GM21717 (cell line): Measurements from ENCODE around the gene KCNG4.

Experiments used
- ATAC-seq: cut with Tn5 transposase; IDR thresholded peaks from one replicate; pipeline ENCODE4 v1.9.1; 2021; ENCODE audit warnings: mild to moderate bottlenecking, moderate library complexity; ENCODE audit not compliant: unreplicated experiment

KCNG4 gene

GRCh38 chr16:84183911-84184591, 55.8 kb downstream of the KCNG4 start:
- no peak for ATAC-seq

- ATAC-seq: no peak
Measured at GRCh38 chr16:84183572-84183875, 56.3 kb downstream of the KCNG4 start.

DNA sequence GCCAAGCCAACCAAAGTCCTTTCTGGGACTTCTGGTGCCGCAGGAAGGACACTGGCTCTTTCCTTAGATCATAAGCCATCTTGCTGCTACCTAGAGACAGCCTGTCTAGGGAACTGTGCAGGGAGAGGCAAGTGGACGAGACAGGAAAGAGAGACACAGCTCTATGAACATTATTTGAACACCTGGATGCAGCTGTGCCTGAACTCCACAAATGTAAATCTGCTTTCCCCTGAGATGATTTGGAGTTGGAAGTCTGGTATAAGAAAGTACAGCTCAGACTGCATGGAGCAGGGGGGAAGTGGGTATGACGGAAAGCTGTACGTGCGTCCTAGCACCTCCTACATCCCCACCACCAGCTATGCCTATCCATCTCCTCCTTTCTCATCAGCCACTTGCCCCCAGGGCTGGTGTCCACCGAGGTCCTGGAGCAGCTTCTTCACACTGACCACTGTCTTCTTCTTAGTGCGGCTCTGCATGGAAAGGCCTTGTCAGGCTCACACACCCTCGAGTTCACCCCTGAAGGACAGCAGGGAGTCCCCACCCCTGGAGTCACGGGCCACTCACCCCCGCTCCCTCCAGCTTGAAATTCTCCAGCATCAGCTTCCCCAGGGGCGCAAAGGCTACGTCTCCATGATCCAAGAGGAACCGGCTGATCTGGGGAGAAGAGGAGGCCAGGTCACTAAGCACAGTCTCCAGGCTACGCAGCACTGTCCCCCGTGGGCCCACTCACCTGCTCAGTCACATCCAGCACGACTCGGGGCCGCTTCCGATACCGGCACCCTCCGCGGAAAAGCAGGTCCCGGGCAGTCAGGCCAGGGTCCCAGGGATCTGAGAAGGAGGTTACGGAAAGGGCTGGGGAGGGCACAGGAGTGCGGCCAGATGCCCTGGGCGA, 56.9 kb downstream of the KCNG4 start:
- no peak for ATAC-seq

- ATAC-seq: no peak
Measured at GRCh38 chr16:84182104-84182503, 57.7 kb downstream of the KCNG4 start.

DNA sequence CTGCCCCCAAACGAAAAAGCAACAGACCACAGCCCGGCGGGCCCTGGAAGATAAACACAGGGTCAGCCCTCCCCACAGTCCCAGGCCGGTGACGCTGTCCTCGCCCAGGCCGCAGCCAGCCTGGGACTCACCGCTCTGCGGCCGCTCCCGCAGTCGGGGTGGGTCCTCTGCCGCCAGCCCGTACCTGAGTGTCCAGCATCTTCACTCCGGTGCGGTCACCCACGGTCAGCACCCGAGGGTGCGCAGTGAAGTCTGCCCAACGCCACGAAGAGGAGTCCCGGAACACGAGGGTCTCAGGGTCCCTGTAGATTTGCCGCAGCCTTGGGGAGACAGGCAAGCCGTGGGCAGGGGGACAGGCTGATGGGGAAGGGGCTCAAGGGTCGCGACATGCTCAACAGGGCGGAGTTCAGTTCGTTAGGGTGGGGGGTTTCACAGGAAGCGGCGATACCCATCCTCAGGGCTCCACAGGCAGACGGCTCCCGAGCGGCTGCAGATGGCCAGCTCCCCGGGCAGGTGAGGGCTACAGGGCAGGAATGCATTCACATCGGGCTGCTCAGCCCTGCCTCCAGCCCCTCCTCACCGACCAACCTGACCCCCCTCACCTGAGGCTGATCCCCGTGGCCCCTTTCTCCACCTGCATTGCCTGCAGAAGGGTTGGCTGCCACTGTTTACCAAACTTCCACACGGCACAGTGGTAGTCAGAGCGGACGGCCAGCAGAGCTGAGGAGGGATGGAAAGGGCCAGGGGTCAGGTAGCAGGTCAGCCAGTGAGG, 58.5 kb downstream of the KCNG4 start:
- ATAC-seq: no peak

DNA sequence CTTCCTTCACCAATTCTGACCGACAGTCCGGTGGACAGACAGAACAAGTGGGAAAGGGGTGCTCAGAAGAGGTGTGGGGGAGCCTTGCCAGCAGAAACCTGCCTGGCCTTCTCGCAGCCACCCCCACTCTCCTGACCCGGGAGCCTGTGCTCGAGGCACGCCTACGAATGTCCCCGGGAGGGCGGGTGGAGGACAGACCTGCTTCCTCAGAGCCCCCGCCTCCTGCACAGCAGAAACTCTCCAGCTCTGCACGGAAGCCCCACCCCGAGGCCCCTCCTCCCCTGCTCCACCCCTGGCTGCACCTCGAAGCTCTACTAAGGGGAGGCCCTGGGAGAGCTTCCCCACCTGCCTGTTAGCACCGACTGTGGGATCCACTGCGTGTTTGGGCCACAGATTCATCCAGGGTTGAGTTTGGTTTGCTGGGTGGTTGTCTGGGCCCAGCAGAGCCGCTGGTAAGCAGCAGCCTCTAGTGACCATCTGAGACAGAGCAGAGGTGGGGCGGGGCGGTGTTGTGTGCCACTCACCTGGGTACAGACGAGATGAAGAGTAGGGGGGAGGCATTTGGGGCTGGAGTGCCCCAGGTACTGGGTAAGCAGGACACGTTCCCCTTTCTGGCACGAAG, 59.2 kb downstream of the KCNG4 start:
- no peak for ATAC-seq

DNA sequence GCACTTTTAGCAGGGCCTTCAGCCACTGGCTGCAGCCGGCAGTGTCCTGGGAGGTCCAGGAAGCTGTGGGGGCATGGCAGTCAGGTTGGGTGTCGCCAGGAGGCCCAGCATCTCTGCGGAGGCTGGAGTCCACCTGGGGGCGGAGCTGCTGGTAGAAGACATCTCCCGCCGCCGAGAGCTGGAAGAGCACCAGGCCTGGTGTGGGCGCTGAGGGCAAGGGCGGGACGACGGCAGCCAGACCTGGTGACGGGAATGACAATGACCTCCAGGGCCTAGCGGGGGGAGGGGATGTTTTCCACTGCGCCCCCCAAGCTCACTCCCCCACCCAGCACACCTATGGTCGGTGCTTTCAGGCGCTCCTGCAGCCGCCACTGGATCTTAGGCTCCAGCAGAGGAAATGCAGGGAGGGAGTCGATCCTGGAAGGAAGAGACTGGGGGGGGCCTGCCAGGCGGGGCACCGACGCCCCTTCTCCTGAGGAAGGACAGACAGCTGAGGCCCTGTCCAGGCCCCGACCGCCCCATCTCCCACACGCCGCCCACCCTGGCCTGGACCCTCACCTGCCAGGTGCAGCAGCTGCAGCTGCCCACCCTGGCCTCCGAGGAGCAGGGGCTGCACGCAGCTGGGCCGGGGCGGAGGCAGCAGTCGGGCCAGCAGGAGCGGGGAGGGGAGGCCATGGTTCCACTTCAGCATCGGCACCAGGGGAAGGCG, 60.0 kb downstream of the KCNG4 start:
- no peak for ATAC-seq

DNA sequence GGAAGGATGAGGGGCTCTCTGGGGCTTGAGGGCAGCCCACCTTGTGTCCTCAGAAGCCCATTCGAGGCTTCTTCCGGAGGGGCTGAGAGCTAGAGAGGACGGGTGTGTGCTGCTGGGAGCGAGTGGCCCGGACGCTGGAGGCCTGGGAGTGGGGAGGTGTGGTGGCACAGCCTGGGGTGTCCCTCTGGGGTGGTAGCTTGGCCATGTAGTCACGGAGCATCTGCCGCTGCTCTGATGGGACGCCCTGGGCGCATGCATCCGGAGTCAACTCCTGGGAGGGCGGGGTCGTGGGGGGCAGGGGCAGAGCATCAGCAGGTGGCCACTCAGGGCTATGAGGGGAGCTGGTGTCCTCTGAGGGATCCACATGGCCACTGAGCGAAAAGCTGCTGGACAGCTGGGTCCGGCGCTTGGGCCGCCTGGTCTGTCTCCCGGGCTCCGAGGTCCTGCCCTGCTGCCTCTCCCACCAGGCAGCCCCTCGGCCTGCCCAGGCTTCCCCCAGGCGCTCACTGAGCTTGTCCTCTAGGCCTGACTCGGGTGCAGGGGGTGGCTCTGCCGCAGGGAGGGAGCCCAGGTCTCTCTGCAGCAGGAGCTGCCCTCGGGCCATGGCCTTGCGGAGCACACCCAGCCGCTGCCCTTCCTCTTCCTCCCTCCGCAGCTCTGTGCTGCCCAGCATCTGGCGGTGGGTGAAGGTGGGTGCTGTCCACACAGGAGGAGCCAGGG, 60.8 kb downstream of the KCNG4 start:
- no peak for ATAC-seq

DNA sequence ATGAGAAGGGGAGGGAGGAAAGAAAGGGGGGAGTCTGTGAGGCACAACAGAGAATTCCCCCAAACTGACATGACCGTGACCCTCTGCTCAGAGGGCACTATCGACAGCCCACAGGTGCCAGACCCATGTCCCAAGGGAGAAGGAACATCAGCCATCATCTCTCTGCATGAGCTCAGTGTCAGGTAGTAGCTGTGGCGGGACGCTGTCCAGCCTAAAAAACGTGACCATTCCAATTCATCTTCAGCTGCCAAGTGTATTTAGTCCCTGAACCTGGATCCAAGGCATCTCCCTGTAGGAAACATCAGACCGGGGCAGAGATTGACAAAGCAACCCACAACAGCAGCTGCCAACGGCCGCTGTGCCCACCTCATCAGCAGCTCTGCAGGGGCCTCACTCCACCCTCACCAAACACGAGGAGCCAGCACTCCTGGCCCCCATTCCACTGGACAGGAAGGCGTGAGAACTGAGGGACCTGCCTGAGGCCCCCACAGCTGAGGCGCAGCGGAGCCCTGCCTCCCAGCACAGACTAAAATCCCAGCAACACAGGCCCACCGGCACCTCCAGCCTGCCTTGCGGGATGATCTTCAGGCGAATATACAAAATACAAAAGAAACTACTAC, 61.6 kb downstream of the KCNG4 start:
- ATAC-seq: no peak

- ATAC-seq: no peak
Measured at GRCh38 chr16:84177741-84178073, 62.1 kb downstream of the KCNG4 start.

DNA sequence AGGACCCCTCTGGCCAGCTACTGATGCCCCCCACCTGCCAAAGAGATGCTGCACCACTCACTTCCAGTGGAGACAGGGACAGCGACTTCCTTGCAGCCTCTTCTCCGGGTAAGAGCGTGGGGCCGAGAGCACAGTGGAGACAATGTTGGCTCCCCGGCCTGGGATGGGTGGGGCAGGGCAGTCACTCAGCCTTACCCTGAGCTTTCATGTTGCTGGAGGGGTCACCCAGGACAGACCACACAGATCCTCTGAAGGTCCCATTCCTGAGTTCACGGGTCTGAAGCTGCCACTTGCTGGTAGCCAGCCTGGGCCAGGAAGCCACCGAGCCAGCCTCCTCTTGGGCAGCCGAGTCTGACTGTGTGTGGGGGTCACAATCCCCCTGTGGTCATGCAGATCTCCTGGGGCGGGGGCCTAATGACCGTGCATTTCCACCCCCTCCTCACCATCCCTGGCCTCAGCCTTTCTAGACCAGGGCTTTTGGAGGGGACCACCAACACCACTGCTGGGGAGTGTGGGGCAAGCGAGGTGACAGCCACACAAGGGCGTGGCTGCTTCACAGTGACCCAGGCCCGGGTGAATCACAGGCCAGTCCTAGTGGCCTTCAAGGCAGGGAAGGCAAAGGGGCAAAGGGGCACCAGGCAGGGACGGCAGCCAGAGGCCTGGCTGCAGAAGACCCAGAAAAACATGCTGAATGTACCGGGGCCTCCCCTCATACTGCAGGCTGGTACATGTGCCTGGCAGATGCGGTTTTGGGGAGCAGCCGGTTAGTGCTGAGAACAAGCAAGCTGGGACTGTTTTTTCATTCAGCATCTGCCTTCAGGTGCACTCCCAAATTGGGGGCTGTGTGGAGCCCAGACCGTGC, 63.4 kb downstream of the KCNG4 start:
- ATAC-seq: no peak

DNA sequence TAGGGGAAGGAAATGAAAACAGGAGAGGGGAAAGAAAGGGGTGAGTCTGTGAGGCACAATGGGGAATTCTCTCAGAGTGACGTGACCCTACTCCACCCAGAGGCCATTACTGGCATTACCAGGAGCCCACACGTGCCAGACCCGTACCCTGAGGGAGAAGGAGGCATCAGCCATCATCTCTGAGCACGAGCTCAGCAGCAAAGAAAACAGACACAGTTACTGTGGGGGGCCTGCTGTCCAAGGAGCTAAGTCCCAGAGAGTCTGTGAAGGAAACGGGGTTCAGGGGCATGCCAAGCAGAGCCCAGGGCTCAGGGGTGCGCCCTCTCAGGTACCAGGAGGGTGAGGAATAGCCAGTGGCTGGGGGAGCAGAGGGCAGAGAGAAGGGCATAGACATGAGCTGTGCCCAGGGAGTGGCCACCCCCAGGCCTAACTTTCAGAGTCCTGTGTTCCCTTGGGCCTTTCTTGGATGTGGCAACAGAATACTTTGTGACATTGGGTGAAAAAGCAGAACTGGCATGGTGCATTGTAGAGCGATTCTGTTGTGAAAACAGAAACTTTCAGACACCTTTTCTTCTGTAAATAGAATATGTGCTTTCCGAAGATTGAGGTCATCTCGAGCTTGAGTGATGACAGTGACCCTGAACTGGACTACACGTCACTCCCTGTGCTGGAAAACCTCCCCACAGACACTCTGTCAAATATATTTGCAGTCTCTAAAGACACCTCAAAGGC, 64.3 kb downstream of the KCNG4 start:
- peak; percentile 55 for ATAC-seq

DNA sequence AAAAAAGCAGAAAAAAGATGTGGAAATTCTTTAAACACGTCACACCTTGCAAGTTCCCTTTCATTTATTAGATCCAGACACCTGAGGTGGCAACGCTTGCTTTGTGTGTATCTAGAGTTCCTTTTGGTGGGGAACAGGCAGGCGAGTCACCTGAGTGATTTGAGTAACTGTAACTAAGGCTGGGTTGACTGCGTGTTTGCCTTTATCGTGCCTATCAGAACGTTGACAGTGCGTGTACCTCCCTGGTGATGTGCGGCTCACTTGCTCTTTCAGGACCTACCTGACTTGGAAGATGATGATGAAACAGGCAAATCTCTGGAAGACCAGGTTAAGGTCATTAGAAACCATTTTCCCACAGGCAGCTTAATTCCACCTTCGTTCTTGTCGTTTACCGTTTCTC, 65.4 kb downstream of the KCNG4 start:
- ATAC-seq: no peak

GRCh38 chr16:84169765-84170310, 70.0 kb downstream of the KCNG4 start:
- no peak for ATAC-seq
